PFSK-1 (cell line): ENCODE results near the gene KLHL22.

Source experiments
- POLR2AphosphoS5 ChIP-seq: IDR thresholded peaks from 2 replicates; pipeline ENCODE4 v1.6.1; 2012; ENCODE audit warnings: low read depth, mild to moderate bottlenecking, control low read depth, low read length, moderate library complexity
- REST ChIP-seq, 2 experiments: IDR thresholded peaks; 2 replicates each; pipeline versions ENCODE4 v1.6.1 to v1.8.0; 2011 to 2012; ENCODE audit warnings: low read depth in 2 of 2, low read length in 2 of 2, control low read depth in 1 of 2, inconsistent platforms in 1 of 2, mild to moderate bottlenecking in 1 of 2, moderate library complexity in 1 of 2; ENCODE audit not compliant: insufficient read depth in 1 of 2
- TAF1 ChIP-seq: IDR thresholded peaks from 2 replicates; pipeline ENCODE4 v1.6.1; 2012; ENCODE audit warnings: low read length, control low read depth, borderline replicate concordance; ENCODE audit not compliant: insufficient read depth

GRCh38 chr22:20424932-20425565 lies 70.5 kb downstream of the KLHL22 start:
- TF ChIP-seq TAF1 (no peak), POLR2AphosphoS5 (no peak), REST (IDR thresholded peaks at IDR 0.05; ENCODE audit: insufficient read depth in 1 of 2, low read depth in 2 of 2, low read length in 2 of 2) (no peak)
